ENCODE data around the gene NBEA. TPM values are rescaled to one million over a fixed set of nuclear protein-coding genes. Genes with fewer than 3 reads are reported as not detected.

Gene NBEA
- total RNA-seq, 1 experiment from 2014 or later: 4.1 TPM

GRCh38 chr13:35706721-35707120 lies 764.7 kb downstream of the NBEA start (continued):
- TF ChIP-seq JUND (IDR thresholded peaks at IDR 0.05): no peak
- TF ChIP-seq ZFX (IDR thresholded peaks at IDR 0.05): no peak
- TF ChIP-seq YY1 (IDR thresholded peaks at IDR 0.05; ENCODE audit: extremely low read depth, insufficient replicate concordance, low read depth, low read length): no peak
- TF ChIP-seq CBX3 (IDR thresholded peaks at IDR 0.05; ENCODE audit: low read depth): no peak

GRCh38 chr13:35711909-35712308 lies 769.8 kb downstream of the NBEA start:
- Histone ChIP-seq H3K27me3 (ENCODE audit: insufficient read depth, low read length) (no peaks in the 10 kb centered on the region), H3K27ac (ENCODE audit: low read depth, low read length) (no peak overlapping the region), H3K36me3 (ENCODE audit: control insufficient read depth in 1 of 2, insufficient read depth in 2 of 2, low read length in 2 of 2) (no peaks in the 10 kb centered on the region), H3K9me3 (ENCODE audit: control insufficient read depth in 1 of 2, insufficient read depth in 1 of 2, low read depth in 1 of 2, low read length in 2 of 2) (no peaks in the 10 kb centered on the region), H4K20me1 (ENCODE audit: insufficient read depth) (no peaks in the 10 kb centered on the region), H3K4me1 (ENCODE audit: control insufficient read depth in 1 of 2, insufficient read depth in 2 of 2, low read length in 2 of 2) (0 out of 4 replicates have a peak, but pooled peaks cover 0 to 4% of the 10 kb centered on the region in 2 experiments), H2AFZ (ENCODE audit: low read depth, low read length, poor library complexity, severe bottlenecking) (no peak overlapping the region), H3K4me2 (ENCODE audit: low read length) (no peak overlapping the region), H3K9ac (ENCODE audit: low read length) (no peak overlapping the region), H3K79me2 (ENCODE audit: insufficient read depth, low read length) (no peaks in the 10 kb centered on the region), H3K4me3 (replicated peaks in 1 of 2; ENCODE audit: low read depth in 1 of 2, low read length in 2 of 2) (no peak overlapping the region), H3K9me2 (ENCODE audit: insufficient read depth) (no peaks in the 10 kb centered on the region)
- ChIA-PET POLR2A (no interaction called here), CTCF (interaction anchor here (0.6 kb wide), 1 partner anchor 441 kb away, joined by 4 read pairs; no protein-coding TSS in a partner anchor), RAD21 (ENCODE audit: low non-redundant PET in 1 of 2, low total read pairs in 2 of 2, uncharacterized antibody in 2 of 2, unreplicated experiment in 2 of 2) (no interaction called here)
- TF ChIP-seq MAX (IDR thresholded peaks at IDR 0.05): no peak
- TF ChIP-seq ZBTB33 (IDR thresholded peaks at IDR 0.05; ENCODE audit: extremely low read depth, insufficient replicate concordance, low read length): no peak
- TF ChIP-seq TCF7L2 (IDR thresholded peaks at IDR 0.05; ENCODE audit: borderline replicate concordance, extremely low read depth, insufficient read depth, insufficient read length): no peak
- TF ChIP-seq CTCF (IDR thresholded peaks at IDR 0.05 in 2 of 3, conservative IDR thresholded peaks at IDR 0.05 in 1 of 3; ENCODE audit: borderline replicate concordance in 1 of 3, insufficient read depth in 1 of 3, low read depth in 2 of 3, low read length in 2 of 3): no peak
- no peak for TF ChIP-seq JUND (IDR thresholded peaks at IDR 0.05)
- no peak for TF ChIP-seq ATF3 (IDR thresholded peaks at IDR 0.05)
- BruUV-seq (replicated peaks): no TSS peak
- DNase-seq (ENCODE audit: low read depth, low spot score) (no peak), ATAC-seq (no peak)
- intact Hi-C loops (cut with micrococcal nuclease): no loop called here
